OCI-LY1 (cell line): ENCODE data around the gene DDX28.
"Not testable (repeated sequence)": the region's sequence is repeated elsewhere in the genome, so short reads cannot be mapped to it uniquely, and the experiment has no call there.

ENCODE experiments used
- EZH2 ChIP-seq: fragments of 200-600 bp; sonication (generic), shearing (Covaris generic); IDR thresholded peaks from 2 replicates; pipeline ENCODE4 v1.8.0; 2017; ENCODE audit warnings: borderline replicate concordance, mixed run types, mild to moderate bottlenecking, antibody characterized with exemption, low read length, moderate library complexity, mixed read lengths
- TF ChIP-seq, protein P1 (sequence below): fragments of 200-600 bp; sonication (generic), shearing (Covaris generic); IDR thresholded peaks from 2 replicates; pipeline ENCODE4 v1.5.1; 2017; ENCODE audit warnings: mild to moderate bottlenecking, antibody characterized with exemption, low read length, moderate library complexity, mixed read lengths

DNA sequence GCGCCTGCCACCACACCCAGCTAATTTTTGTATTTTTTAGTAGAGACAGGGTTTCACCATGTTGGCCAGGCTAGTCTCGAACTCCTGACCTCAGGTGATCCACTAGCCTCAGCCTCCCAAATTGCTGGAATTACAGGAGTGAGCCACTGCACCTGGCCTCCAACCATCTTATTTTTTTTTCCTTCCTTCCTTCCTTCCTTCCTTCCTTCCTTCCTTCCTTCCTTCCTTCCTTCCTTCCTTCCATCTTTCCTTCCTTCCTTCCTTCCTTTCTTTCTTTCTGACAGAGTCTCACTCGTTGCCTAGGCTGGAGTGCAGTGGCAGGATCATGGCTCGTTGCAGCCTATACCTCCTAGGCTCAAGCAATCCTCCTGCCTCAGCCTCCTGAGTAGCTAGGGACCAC lies 13.2 kb downstream of the DDX28 start:
- TF ChIP-seq, protein P1, sequence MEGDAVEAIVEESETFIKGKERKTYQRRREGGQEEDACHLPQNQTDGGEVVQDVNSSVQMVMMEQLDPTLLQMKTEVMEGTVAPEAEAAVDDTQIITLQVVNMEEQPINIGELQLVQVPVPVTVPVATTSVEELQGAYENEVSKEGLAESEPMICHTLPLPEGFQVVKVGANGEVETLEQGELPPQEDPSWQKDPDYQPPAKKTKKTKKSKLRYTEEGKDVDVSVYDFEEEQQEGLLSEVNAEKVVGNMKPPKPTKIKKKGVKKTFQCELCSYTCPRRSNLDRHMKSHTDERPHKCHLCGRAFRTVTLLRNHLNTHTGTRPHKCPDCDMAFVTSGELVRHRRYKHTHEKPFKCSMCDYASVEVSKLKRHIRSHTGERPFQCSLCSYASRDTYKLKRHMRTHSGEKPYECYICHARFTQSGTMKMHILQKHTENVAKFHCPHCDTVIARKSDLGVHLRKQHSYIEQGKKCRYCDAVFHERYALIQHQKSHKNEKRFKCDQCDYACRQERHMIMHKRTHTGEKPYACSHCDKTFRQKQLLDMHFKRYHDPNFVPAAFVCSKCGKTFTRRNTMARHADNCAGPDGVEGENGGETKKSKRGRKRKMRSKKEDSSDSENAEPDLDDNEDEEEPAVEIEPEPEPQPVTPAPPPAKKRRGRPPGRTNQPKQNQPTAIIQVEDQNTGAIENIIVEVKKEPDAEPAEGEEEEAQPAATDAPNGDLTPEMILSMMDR = not testable (repeated sequence)
- TF ChIP-seq EZH2 = not testable (repeated sequence)
